Stimulated activated CD4-positive, alpha-beta T cell treated with anti-CD3 and anti-CD28 coated beads, Interleukin-15, amount 100 ng/mL, for 48 hours (primary cell): ENCODE results near the gene WIPF2.
A peak's percentile ranks its signal among the peaks of the same experiment; 100 is the strongest.
"Not testable (repeated sequence)": the region's sequence is repeated elsewhere in the genome, so short reads cannot be mapped to it uniquely, and the experiment has no call there.

Experiments used
- DNase-seq, 2 donors: peaks; one replicate each; pipeline ENCODE4 v3.0.0-alpha.2; 2020; ENCODE audit warnings: low read depth in 2 of 2

The WIPF2 gene

GRCh38 chr17:40298726-40299125 is 79.6 kb downstream of the WIPF2 start:
- DNase-seq, result no peak

GRCh38 chr17:40299159-40299757 is 80.2 kb downstream of the WIPF2 start:
- DNase-seq, result not testable (repeated sequence)

GRCh38 chr17:40301315-40301714 is 82.2 kb downstream of the WIPF2 start:
- DNase-seq, result no peak

- no peak for DNase-seq
These were observed 84.0 kb downstream of the WIPF2 start for GRCh38 chr17:40303009-40303657.

GRCh38 chr17:40303708-40304551 is 84.8 kb downstream of the WIPF2 start:
- no peak for DNase-seq

GRCh38 chr17:40304552-40304863 is 85.4 kb downstream of the WIPF2 start:
- not testable (repeated sequence) for DNase-seq

- not testable (repeated sequence) for DNase-seq
These were observed 85.8 kb downstream of the WIPF2 start for GRCh38 chr17:40304866-40305265.

- DNase-seq, result no peak
These were observed 87.3 kb downstream of the WIPF2 start for GRCh38 chr17:40306395-40306794.

- DNase-seq, result no peak
These were observed 88.1 kb downstream of the WIPF2 start for GRCh38 chr17:40307001-40307730.

GRCh38 chr17:40307740-40308239 is 88.7 kb downstream of the WIPF2 start:
- DNase-seq, result no peak

- DNase-seq, result no peak
These were observed 90.2 kb downstream of the WIPF2 start, which contains the start of gene RARA for GRCh38 chr17:40309031-40309948. RARA (plus strand) TSS chr17:40309180; CDS start chr17:40331219, 22,039 bp downstream.

GRCh38 chr17:40309949-40310510 is 90.9 kb downstream of the WIPF2 start:
- no peak for DNase-seq

GRCh38 chr17:40310882-40311391 is 91.8 kb downstream of the WIPF2 start:
- no peak for DNase-seq

GRCh38 chr17:40311575-40311974 is 92.5 kb downstream of the WIPF2 start:
- DNase-seq, result no peak

- no peak for DNase-seq
These were observed 93.1 kb downstream of the WIPF2 start for GRCh38 chr17:40312131-40312731.

GRCh38 chr17:40312893-40313667 is 94.0 kb downstream of the WIPF2 start:
- DNase-seq, result no peak

GRCh38 chr17:40313668-40314583 is 94.8 kb downstream of the WIPF2 start:
- no peak for DNase-seq

GRCh38 chr17:40314584-40314956 is 95.5 kb downstream of the WIPF2 start:
- DNase-seq, result peak; percentile 82 to 83
